HG02588 (cell line): ENCODE measurements around the gene TXNDC11.

Experiments
- ATAC-seq: cut with Tn5 transposase; IDR thresholded peaks from one replicate; pipeline ENCODE4 v1.9.1; 2021; ENCODE audit warnings: mild to moderate bottlenecking, moderate library complexity; ENCODE audit not compliant: unreplicated experiment

TXNDC11 gene

DNA sequence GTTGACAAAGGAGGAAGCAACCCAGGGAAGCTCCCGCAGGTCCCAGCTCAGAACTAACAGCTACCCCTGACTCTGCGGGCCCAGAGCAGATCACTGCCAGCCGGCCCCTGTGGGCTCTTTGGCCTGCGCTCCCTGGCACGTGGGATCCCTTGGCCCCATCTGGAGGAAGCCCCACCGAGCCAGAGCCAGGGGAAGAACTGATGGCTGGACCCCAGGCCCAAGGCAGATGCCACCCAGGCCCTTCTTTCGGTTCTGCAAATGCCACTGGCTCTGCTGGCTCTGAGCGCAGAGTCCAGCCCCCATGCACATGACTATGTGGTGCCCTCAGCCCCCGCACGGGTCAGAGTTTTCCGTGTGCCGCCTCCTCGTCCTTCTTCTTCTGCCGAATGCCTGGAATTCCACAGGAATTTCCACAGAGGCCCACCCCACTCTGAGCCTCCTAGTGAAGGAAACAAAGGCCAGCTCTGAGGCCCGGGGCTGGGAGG is 110.2 kb downstream of the TXNDC11 start:
- no peak for ATAC-seq

DNA sequence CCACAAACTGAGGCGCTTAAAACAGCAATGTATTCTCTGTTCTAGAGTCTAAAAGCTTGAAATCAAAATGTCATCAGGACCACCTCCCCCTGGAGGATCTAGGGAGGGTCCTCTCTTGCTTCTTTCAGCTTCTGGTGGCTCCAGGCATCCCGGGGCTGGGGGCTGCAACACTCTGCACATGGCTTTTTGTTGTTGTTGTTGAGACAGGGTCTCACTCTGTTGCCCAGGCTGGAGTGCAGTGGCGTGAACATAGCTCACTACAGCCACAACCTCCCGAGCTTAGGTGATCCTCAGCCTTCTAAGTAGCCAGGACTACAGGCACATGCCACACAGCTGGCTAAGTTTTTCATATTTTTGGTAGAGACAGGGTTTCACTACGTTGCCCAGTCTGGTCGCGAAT is 111.4 kb downstream of the TXNDC11 start:
- ATAC-seq, result no peak

DNA sequence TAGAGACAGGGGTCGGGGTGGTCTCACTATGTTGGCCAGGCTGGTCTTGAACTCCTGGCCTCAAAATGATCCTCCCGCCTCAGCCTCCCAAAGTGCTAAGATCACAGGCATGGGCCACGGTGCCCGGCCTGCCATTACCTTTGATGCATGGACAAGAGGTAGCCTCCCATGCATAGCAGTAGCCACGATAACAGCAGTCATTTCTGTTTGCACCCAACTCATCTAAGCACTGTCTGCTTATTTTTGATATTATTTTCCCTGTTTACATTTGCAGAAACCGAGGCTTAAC is 111.9 kb downstream of the TXNDC11 start:
- no peak for ATAC-seq

DNA sequence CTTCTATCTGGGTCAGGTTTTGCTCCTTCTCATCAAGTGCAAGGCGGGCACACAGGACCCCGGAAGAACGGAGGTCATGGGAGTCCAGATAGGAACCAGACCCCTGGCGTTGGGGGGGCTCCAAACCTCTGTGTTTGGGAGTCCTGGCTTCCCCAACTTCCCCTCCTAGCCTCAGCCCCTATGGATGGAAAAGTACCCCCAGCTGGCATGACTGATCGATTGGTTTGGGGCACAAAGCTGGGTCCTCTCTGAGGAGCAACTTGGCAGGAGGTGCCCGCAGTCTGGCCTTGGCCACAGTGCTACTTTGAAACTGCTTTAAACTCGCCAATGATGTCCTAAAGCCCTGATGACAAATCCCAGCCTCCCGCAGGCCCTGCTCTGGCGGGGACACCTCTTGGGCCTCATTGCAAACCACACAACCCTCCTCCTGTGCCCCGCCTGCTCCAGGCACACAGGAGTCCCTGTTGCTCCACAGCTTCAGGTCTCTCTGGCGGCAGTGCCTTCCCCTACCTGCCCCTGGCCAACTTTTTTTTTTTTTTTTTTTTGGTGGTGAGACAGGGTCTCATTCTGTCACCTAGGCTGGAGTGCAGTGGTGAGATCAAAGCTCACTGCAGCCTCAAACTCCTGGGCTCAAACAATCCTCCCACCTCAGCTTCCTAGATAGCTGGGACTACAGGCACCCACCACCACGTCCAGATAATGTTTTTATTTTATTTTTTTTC is 112.5 kb downstream of the TXNDC11 start:
- ATAC-seq, result no peak
